Stimulated activated CD4-positive, alpha-beta T cell treated with anti-CD3 and anti-CD28 coated beads, Interleukin-1b, Interleukin-23, amount 100 ng/mL, for 48 hours (primary cell): ENCODE data around the gene CCDC190.
"Not testable (repeated sequence)": the region's sequence is repeated elsewhere in the genome, so short reads cannot be mapped to it uniquely, and the experiment has no call there.

Experiments used
- DNase-seq: peaks from one replicate; pipeline ENCODE4 v3.0.0-alpha.2; 2020

Gene CCDC190

GRCh38 chr1:162861101-162861500, at the start of gene CCDC190:
Gene CCDC190, minus strand, starts transcription at chr1:162861175. Its CDS starts 1,529 bp downstream, at chr1:162859646.
- no peak for DNase-seq

- no peak for DNase-seq
Observed at GRCh38 chr1:162910161-162910560, 49.2 kb upstream of the CCDC190 start.

GRCh38 chr1:162908780-162909179, 47.8 kb upstream of the CCDC190 start:
- DNase-seq: no peak

- DNase-seq: no peak
Observed at GRCh38 chr1:162908236-162908635, 47.3 kb upstream of the CCDC190 start.

GRCh38 chr1:162906485-162906884, 45.5 kb upstream of the CCDC190 start:
- no peak for DNase-seq

GRCh38 chr1:162905174-162906158, 44.5 kb upstream of the CCDC190 start:
- no peak for DNase-seq

- no peak for DNase-seq
Observed at GRCh38 chr1:162904579-162904978, 43.6 kb upstream of the CCDC190 start.

- DNase-seq: no peak
Observed at GRCh38 chr1:162904023-162904422, 43.0 kb upstream of the CCDC190 start.

- DNase-seq: no peak
Observed at GRCh38 chr1:162903246-162903645, 42.3 kb upstream of the CCDC190 start.

GRCh38 chr1:162902416-162902815, 41.4 kb upstream of the CCDC190 start:
- no peak for DNase-seq

GRCh38 chr1:162901243-162901642, 40.3 kb upstream of the CCDC190 start:
- no peak for DNase-seq

GRCh38 chr1:162899422-162900146, 38.6 kb upstream of the CCDC190 start:
- DNase-seq: no peak

GRCh38 chr1:162893612-162893908, 32.6 kb upstream of the CCDC190 start:
- DNase-seq: no peak

- no peak for DNase-seq
Observed at GRCh38 chr1:162892906-162893611, 32.1 kb upstream of the CCDC190 start.

GRCh38 chr1:162889989-162890388, 29.0 kb upstream of the CCDC190 start:
- no peak for DNase-seq

GRCh38 chr1:162886705-162887104, 25.7 kb upstream of the CCDC190 start:
- no peak for DNase-seq

- DNase-seq: no peak
Observed at GRCh38 chr1:162885265-162885664, 24.3 kb upstream of the CCDC190 start.

- no peak for DNase-seq
Observed at GRCh38 chr1:162884831-162885230, 23.9 kb upstream of the CCDC190 start.

GRCh38 chr1:162882248-162882674, 21.3 kb upstream of the CCDC190 start:
- DNase-seq: no peak

GRCh38 chr1:162881590-162881989, 20.6 kb upstream of the CCDC190 start:
- no peak for DNase-seq

GRCh38 chr1:162880617-162881016, 19.6 kb upstream of the CCDC190 start:
- DNase-seq: not testable (repeated sequence)

GRCh38 chr1:162878000-162878596, 17.1 kb upstream of the CCDC190 start:
- peak; percentile 24 for DNase-seq

GRCh38 chr1:162877412-162877811, 16.4 kb upstream of the CCDC190 start:
- DNase-seq: no peak
